G401 (cell line): ENCODE data around the gene DNASE1L1. TPM values are rescaled to one million over a fixed set of nuclear protein-coding genes. Genes with fewer than 3 reads are reported as not detected.
A peak's percentile ranks its signal among the peaks of the same experiment; 100 is the strongest.

Source experiments
- DNase-seq: peaks from one replicate; pipeline ENCODE4 v3.0.0-alpha.2; 2015; ENCODE audit warnings: low spot score
- in situ Hi-C: cut with HindIII; loops from 2 replicates; pipeline ENCODE4 v1.10.0; 2016; ENCODE audit warnings: low sequenced_read_pairs, mixed read lengths
- total RNA-seq: library from RNA; depleted of rRNA; stranded (reverse); fragments of >200 nt; shearing (Covaris generic); gene quantifications from 2 replicates; pipeline ENCODE4 v1.2.3, GENCODE V29; 2014

Gene DNASE1L1
- total RNA-seq, 1 experiment from 2014 or later: 20.5 TPM

DNA sequence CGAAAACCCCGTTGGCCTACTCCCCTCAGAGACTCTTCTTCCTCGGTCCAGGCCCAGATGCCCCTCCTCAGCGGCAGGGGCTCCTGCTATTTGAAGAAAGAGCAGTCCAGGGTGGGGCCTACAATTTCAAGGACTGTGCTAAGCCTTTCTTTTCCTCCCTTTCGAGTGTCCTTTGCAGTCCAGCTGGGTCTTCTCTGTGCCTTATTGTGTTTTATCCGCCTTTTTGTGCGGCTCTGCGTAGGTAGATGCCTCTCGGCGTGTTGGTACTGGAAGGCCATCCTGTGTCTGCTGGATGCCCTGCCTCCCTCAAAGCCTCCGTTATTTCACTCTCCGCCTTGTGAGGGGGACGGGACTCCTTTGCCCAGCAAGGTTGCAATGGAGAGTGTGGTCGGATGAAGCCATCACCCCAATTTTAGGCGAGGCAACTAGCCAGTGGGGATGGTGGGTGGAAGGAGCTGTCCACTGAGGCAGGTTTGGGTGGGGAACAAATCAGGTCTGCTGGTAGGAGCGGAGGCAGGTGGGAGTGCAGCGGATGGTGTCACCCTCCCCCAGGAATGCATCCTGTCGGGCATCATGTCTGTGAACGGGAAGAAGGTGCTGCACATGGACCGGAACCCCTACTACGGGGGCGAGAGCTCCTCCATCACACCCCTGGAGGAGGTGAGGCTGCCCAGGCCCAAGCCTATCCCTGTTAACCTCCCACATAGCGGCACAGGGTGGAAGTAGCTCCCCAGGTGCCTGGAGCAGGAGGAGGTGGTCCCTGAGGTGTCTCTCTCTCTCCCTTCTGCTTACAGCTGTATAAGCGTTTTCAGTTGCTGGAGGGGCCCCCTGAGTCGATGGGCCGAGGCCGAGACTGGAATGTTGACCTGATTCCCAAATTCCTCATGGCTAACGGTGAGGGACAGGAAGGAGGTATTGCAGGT lies 29.2 kb upstream of the DNASE1L1 start:
- in situ Hi-C loops: no loop called here
- DNase-seq: no peak

DNA sequence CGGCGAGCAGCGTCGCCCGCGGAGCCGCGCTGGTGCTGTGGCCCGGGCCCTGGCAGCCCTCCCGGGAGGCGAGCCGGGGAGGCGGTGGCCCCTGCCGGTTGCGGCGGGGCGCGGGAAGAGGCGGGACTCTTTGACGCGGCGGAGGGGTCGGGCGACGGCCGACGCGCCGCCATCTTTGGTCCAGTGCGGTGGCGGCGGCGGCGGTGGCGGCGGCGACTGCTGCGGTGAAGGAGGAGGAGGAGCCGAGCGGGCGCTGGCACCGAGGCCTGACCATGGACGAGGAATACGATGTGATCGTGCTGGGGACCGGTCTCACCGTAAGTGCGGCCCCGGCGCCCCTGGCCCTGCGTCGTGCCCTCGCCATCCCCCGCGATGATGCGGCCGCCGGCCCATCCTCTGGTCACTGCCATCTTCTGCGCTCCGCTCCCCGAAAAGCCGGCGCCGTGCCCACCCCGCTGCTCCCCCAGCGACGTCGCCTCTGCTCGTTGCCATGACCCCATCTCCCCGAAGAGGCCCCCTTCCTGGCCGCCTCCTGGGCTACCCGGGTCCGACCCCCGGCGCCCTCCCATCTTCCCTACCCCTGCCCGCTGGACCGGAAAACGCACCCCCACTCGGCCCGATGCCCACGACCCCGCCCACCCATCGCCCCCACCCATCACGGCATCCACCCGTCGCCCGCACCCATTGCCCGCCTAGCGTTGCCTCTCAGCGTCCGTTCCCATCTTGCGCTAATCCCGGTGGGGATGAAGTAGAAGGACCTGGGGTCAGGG lies 28.1 kb upstream of the DNASE1L1 start, which contains the start of gene GDI1:
TSS of gene GDI1 (plus strand) at position 172 of the 770 bp plus-strand sequence. CDS start at position 273, 101 bp downstream.
- in situ Hi-C loops: no loop called here
- no peak for DNase-seq

DNA sequence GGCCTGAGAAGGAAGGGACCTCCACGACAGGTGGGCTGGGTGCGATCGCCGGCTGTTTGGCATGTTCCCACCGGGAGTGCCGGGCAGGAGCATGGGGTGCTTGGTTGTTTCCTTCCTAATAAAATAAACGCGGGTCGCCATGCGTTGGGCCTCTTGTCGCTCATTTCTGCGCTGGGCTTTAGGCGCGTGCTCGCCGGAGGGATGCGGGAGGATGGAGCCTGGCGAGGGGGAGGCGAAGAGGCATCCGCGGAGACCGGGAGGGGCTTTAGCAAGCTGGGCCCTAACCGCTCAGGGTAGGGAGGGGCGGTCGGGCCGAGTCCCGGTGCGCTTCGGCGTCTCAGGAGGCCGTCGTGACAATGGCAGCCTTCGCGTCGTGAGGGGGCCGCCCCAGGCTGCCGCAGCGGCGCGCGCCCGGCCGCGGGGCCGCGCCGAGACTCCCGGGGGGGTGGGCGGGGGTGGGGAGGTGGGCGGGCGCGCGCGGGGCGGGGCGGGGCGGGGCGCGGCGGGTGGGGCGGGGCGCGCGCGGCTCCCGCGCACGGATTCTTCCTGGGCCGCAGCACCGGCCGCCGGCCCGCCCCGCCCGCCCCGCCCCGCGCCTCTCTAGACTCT lies 27.4 kb upstream of the DNASE1L1 start:
- no peak for DNase-seq
- in situ Hi-C loops: no loop called here

DNA sequence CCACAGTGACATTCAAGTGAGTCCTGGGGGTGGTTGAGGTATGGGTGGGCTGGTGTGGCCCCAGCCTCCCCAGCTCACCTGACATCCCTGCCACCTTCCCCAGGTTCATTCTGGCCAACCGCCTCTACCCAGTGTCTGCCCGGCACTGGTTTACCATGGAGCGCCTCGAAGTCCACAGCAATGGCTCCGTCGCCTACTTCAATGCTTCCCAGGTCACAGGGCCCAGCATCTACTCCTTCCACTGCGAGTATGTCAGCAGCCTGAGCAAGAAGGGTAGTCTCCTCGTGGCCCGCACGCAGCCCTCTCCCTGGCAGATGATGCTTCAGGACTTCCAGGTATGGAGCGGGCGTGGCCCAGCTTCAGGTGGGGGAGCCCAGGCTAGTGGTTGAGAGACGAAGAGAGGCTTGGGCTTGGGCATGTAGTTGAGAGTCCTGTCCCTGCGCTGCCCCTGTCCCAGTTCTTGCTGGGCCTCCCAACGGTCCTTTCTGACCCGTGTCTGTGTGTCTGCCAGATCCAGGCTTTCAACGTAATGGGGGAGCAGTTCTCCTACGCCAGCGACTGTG lies 26.2 kb upstream of the DNASE1L1 start:
- DNase-seq: no peak
- in situ Hi-C loops: no loop called here

DNA sequence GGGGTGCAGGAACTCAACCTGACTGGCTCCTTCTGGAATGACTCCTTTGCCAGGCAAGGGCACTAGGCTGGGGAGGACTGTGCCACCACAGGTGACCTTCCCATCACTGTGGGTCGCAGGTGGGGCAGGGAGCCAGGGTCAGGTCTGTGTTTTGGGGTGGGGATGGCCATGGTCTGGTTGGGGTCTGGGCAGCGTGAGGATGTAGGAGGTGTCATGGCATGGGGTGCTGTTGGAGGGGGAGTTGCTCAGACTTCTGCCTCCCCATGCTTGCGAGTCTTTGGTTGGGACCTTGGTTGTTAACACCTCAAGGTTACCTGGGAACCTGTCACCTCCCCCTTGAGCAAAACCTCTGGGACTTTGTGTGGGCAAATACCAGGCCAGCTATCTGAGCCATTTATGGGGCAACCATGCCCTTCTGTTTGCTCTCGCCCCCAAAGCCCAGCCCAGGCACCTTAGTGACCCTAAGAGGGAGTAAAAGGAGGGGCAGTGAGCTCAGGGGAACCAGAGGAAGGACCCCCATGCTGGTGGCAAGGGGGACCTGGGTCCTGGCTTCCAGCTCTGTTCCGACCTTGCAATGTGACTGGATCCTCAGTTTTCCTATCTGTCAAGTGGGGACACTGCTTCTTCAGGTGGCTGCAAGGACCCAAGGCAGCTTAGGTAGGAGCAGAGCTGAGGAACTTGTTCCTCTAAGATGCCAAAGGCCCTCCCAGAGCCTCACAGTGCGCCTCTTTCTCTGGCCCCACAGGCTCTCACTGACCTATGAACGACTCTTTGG lies 25.5 kb upstream of the DNASE1L1 start:
- DNase-seq: no peak
- in situ Hi-C loops: no loop called here

DNA sequence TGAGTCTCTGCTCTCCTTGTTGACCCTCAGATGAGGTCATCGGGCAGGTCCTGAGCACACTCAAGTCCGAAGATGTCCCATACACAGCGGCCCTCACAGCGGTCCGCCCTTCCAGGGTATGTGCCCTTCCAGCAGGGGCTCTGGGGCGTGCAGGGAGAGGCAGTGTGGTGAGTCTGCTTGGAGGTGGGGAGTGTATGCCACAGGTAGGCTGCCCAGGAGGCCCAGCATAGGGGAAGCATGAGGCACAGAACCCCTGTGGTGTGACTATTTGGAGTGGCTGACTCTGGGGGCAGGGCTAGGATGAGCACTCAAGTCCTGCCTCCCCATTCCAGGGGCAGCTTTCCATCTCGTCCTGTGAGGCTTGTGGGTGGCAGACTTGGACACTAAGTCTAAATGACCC lies 24.6 kb upstream of the DNASE1L1 start:
- DNase-seq: no peak
- in situ Hi-C loops: no loop called here

DNA sequence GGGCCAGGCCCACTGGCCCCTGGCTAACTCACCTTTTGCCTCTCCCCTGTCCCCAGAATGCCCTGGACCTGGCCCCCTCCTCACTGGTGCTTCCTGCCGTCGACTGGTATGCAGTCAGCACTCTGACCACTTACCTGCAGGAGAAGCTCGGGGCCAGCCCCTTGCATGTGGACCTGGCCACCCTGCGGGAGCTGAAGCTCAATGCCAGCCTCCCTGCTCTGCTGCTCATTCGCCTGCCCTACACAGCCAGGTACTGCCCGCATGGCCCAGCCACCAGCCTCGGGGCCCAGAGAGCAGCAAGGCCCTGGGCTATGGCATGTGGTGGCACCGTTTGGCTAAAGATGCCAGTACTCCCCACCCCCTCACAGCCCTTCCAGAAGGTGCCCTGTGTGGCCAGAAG lies 23.2 kb upstream of the DNASE1L1 start:
- in situ Hi-C loops: no loop called here

DNA sequence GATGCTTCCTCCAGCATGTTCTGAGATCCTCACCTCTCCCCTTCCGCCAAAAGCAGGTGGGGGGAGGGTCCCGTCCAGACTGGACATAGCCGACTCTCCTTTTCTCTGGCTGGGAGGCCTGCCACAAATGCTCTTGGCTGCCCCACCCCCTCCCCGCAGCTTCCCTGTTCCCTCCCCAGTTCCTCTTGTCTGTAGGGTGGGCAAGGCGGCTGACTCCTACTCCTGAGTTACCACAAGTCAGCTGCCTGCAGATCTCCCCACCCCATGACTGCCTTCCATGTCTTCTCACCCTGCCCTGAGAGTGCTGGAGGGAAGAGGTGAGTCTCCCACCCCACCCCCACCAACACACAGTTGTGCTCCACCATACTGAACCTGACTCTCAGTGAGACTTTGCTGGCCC lies 22.3 kb upstream of the DNASE1L1 start:
- no peak for DNase-seq
- in situ Hi-C loops: no loop called here

More for the DNA sequence above, 23.2 kb upstream of the DNASE1L1 start:
- DNase-seq: no peak

DNA sequence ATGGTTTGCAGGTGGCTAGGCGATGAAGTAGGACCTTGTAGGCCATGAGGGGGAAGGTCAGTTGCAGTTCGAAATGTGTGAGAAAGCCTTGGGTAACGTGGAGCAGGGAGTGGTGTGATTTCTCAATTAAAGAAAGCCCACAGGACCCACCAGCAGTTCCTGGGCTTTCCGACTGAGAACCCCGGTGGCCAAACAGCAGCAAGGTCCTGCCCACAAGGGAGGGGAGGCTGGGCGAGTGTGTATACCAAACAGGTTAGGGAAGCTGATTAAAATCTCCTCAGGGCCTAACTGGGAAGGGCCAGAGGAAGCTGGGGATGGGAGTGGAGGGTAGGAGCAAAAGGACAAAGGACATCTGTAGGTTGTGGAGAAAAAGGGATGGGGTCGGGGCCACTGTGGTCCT lies 21.9 kb upstream of the DNASE1L1 start:
- no peak for DNase-seq
- in situ Hi-C loops: no loop called here

DNA sequence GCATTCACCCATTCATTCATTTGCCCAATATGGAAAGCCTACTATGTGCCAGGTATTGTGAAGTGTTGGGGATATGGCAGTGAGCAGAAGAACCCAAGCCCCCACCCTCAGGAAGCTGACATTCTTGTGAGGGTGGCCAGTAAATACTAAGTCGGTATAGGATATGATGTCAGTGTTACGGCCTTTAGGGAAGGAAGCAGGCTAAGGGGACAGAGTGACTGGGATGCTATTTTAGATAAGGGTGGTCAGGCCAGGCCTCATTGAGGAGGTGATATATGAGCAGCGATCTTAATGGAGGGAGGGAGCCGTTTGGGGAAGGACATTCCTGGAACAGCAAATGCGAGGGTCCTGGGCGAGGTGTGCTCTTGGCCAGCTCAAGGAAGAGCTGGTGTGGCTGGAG lies 21.4 kb upstream of the DNASE1L1 start:
- DNase-seq: no peak
- in situ Hi-C loops: no loop called here

DNA sequence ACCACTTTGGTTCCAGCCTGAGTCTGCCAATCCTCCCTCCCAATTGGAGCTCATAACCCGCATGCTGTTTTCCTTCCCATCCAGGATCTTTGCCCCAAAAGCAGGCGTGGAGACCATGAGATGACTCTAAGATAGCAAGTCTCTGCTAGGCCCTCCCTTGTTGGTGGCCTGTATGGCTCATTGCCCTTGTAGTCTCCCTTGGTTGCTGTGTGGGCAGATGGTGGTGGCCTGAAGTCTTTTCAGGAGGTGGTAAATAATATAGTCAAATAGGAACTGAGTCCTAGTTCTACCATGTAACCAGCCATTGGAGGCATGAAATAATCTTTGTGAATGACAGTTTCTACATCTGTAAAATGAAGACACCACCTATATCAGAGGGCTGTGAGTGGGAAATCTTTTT lies 20.7 kb upstream of the DNASE1L1 start:
- in situ Hi-C loops: no loop called here
- DNase-seq: no peak

DNA sequence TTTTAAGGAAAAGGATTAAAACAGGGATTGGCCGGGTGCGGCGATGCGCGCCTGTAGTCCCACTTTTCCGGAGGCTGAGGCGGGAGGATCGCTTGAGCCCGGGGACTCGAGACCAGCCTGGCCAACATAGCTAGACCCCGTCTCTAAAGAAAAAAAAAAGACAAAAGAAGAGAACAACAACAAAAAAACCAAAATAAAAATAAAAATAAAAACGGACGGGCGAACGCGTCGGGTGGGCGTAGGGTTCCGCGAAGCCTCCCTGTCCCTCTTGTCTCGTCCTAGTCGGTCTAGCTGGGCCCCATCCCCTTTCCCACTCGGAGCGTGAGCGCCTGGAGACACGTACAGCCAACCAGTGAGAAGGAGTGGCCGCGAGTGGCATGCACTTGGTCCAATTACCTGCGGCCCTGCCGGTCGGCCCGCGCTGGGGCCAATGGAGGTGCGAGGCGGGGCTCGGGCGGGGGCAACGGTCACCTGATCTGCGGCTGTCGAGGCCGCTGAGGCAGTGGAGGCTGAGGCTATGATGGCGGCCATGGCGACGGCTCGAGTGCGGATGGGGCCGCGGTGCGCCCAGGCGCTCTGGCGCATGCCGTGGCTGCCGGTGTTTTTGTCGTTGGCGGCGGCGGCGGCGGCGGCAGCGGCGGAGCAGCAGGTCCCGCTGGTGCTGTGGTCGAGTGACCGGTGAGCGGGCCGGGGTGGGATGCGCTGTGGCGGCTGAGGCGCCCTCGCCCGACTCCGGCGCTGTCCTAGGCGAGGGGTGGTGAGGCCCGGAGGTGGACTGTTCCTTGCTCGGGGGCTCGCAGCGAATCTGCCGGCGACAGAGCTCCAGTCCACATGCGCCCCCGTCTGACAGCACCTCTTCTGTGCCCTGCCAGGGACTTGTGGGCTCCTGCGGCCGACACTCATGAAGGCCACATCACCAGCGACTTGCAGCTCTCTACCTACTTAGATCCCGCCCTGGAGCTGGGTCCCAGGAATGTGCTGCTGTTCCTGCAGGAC lies 19.4 kb upstream of the DNASE1L1 start, which contains the start of gene ATP6AP1:
TSS of gene ATP6AP1 (plus strand) at position 502 of the 996 bp plus-strand sequence. CDS start at position 518, 16 bp downstream.
- in situ Hi-C loops: no loop called here
- DNase-seq: peak; percentile 92

DNA sequence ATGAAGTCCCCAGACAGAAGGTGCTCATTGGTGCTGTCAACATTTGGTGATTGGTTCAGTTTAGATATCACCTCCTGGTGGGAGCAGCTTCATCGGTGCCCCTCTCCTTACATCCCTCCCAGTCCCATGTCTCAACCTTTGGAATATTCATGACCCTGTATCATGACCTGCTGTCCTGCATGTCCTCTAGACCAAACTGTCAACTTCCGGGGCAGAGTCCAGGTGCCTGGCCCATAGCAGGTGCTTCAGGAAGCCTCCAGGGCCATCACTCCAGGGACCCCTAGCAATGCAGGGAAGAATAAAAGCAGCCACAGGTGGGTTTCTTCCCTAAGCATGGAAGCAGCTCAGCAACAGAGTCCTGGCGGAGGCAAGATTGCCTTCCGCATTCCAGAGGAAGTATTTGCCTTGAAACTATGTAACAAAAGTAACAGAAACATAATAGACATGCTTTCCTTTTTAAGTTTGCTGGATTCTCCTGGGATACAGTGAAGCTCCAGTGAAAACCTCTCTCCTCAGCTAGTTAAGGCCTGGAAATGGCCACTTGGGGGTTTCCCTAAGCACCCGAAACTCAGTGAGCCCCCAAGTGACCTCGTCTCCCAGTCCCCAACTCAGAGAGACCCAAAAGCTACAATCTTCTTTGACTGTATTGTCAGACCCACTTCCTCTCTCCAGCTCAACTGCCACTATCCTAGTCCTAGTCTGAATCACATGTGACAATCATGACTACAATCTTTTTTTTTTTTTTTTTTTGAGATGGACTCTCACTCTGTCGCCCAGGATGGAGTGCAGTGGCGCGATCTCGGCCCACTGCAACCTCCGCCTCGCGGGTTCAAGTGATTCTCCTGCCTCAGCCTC lies 18.1 kb upstream of the DNASE1L1 start:
- in situ Hi-C loops: no loop called here
- DNase-seq: no peak

DNA sequence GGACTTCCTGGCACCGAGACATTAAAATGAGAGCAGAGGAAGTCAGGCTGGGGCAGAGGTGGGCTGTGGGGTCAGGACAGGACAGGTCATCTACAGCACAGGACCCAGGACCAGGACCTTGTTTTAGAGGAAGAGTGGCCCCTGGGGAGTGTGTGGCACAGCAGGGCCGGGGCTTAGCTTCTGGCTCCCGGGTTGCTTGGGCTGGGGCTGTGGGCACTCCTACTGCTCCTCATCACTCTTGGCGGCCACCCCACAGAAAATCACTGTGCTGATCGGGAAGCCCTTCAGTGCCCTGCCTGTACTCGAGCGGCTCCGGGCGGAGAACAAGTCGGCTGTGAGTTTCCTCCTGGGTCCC lies 11.3 kb upstream of the DNASE1L1 start:
- in situ Hi-C loops: no loop called here
- DNase-seq: no peak

DNA sequence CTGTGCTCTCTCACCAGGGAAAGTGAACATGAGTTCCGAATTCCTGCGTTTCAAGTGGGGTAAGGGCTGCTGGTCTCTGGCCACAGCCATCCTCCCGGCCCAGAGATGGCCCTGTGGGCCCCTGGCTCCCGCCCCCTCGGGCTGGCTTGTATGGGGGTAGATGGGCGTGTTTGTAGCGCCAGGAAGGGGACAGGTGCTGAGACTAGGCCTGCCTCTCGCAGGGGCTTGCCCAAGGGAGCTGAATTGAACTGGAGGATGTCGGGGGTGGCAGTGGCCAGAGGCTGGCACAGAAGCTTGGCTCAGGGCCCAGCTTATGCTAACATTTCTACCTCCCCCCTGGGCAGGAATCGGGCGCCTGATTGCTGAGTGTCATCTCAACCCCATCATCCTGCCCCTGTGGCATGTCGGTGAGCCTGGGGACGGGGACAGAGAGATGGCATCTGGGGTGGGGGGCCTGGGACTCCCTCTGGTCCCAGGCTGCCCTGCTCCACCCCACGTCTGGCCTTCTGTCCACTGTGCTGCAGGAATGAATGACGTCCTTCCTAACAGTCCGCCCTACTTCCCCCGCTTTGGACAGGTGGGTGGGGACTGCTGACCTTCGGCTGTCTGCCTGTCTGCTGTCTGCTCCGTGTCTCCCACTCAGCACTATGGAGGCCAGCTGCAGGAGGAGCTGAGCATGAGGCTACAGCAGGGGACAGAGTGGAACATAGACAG lies 10.8 kb upstream of the DNASE1L1 start:
- no peak for DNase-seq
- in situ Hi-C loops: no loop called here

DNA sequence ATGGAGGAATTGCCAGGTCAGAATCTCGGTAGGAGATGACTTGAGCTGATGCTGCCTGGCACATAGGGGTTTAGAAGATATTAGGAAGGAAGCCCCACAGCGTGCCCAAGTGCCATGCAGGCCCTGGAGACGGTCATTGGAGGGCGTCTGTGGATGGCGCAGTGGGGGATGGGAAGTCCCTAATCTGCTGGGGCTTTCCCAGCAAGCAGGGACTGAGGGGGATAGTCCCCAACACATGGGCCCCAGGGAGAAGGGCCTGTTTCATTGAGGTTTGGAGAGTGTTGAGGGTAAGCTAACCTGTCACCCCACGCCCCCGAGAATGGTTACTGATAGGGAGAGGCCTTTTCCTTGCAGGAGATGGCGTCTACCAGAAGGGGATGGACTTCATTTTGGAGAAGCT lies 10.1 kb upstream of the DNASE1L1 start:
- DNase-seq: no peak
- in situ Hi-C loops: no loop called here
